ENCODE data around the gene BRD9. TPM values are rescaled to one million over a fixed set of nuclear protein-coding genes. Genes with fewer than 3 reads are reported as not detected.

Gene BRD9
- polyA plus RNA-seq, 1 donor (not counting 4 experiments of a cell fraction or from before 2014, with no cell fraction given), result 10.1 TPM

GRCh38 chr5:876398-877365, 15.9 kb downstream of the BRD9 start:
- H3K9ac ChIP-seq (ENCODE audit: control insufficient read depth, extremely low read depth, insufficient read depth, low read length), result no peak overlapping the region
- no peak for DNase-seq (ENCODE audit: low read depth, low spot score)
- H2AFZ ChIP-seq (ENCODE audit: control insufficient read depth, low read length), result no peak overlapping the region
- no peaks in the 10 kb centered on the region for H3K27me3 ChIP-seq (ENCODE audit: control insufficient read depth, extremely low read depth, insufficient read depth, low read length)
- TF ChIP-seq CTCF (optimal IDR thresholded peaks at IDR 0.05 in 1 of 3, IDR thresholded peaks at IDR 0.05 in 1 of 3, conservative IDR thresholded peaks at IDR 0.05 in 1 of 3; ENCODE audit: extremely low read depth in 1 of 3, insufficient read depth in 2 of 3, low read length in 3 of 3), result no peak
- TF ChIP-seq EZH2 (IDR thresholded peaks at IDR 0.05; ENCODE audit: low read length), result no peak
- FAIRE-seq, result no peak
- dilution Hi-C loops (cut with MboI; ENCODE audit: extremely low pct_ligation_motif_present, low sequenced_read_pairs), result no loop called here
- H3K36me3 ChIP-seq (ENCODE audit: control insufficient read depth in 2 of 2, extremely low read depth in 1 of 2, insufficient read depth in 2 of 2, low read length in 2 of 2), result peaks cover 24 to 32% of the 10 kb centered on the region in 2 experiments
- no peak overlapping the region for H3K27ac ChIP-seq (ENCODE audit: control insufficient read depth, insufficient read depth, low read length)
- H3K9me3 ChIP-seq (ENCODE audit: control insufficient read depth, low read depth, low read length), result no peaks in the 10 kb centered on the region
- no peak overlapping the region for H3K4me2 ChIP-seq (ENCODE audit: control insufficient read depth, extremely low read depth, insufficient read depth, low read depth, low read length)
- peaks cover 3% of the 10 kb centered on the region for H4K20me1 ChIP-seq (ENCODE audit: control insufficient read depth, extremely low read depth, insufficient read depth, low read length)
- no peaks in the 10 kb centered on the region for H3K4me1 ChIP-seq (ENCODE audit: control insufficient read depth, extremely low read depth, insufficient read depth, low read length)
- no peak overlapping the region for H3K4me3 ChIP-seq (ENCODE audit: control insufficient read depth in 2 of 3, extremely low read depth in 1 of 3, insufficient read depth in 2 of 3, low read depth in 1 of 3, low read length in 3 of 3)
- peaks cover 3% of the 10 kb centered on the region for H3K79me2 ChIP-seq (ENCODE audit: control insufficient read depth, insufficient read depth, low read length)
- H3K9me1 ChIP-seq (ENCODE audit: control insufficient read depth, extremely low read depth, insufficient read depth, low read length), result no peaks in the 10 kb centered on the region

- no peak for FAIRE-seq
- H3K4me3 ChIP-seq (ENCODE audit: control insufficient read depth in 2 of 3, extremely low read depth in 1 of 3, insufficient read depth in 2 of 3, low read depth in 1 of 3, low read length in 3 of 3), result no peak overlapping the region
- no peak overlapping the region for H3K4me2 ChIP-seq (ENCODE audit: control insufficient read depth, extremely low read depth, insufficient read depth, low read depth, low read length)
- dilution Hi-C loops (cut with MboI; ENCODE audit: extremely low pct_ligation_motif_present, low sequenced_read_pairs), result no loop called here
- no peaks in the 10 kb centered on the region for H3K4me1 ChIP-seq (ENCODE audit: control insufficient read depth, extremely low read depth, insufficient read depth, low read length)
- H3K27me3 ChIP-seq (ENCODE audit: control insufficient read depth, extremely low read depth, insufficient read depth, low read length), result no peaks in the 10 kb centered on the region
- H3K27ac ChIP-seq (ENCODE audit: control insufficient read depth, insufficient read depth, low read length), result no peak overlapping the region
- H3K9me3 ChIP-seq (ENCODE audit: control insufficient read depth, low read depth, low read length), result no peaks in the 10 kb centered on the region
- no peaks in the 10 kb centered on the region for H3K9me1 ChIP-seq (ENCODE audit: control insufficient read depth, extremely low read depth, insufficient read depth, low read length)
- peaks cover 3% of the 10 kb centered on the region for H4K20me1 ChIP-seq (ENCODE audit: control insufficient read depth, extremely low read depth, insufficient read depth, low read length)
- no peak overlapping the region for H2AFZ ChIP-seq (ENCODE audit: control insufficient read depth, low read length)
- no peaks in the 10 kb centered on the region for H3K79me2 ChIP-seq (ENCODE audit: control insufficient read depth, insufficient read depth, low read length)
- no peak overlapping the region for H3K9ac ChIP-seq (ENCODE audit: control insufficient read depth, extremely low read depth, insufficient read depth, low read length)
- DNase-seq (ENCODE audit: low read depth, low spot score), result no peak
- peaks cover 24 to 35% of the 10 kb centered on the region in 2 experiments for H3K36me3 ChIP-seq (ENCODE audit: control insufficient read depth in 2 of 2, extremely low read depth in 1 of 2, insufficient read depth in 2 of 2, low read length in 2 of 2)
- TF ChIP-seq CTCF (optimal IDR thresholded peaks at IDR 0.05 in 1 of 3, IDR thresholded peaks at IDR 0.05 in 1 of 3, conservative IDR thresholded peaks at IDR 0.05 in 1 of 3; ENCODE audit: extremely low read depth in 1 of 3, insufficient read depth in 2 of 3, low read length in 3 of 3), result no peak
- TF ChIP-seq EZH2 (IDR thresholded peaks at IDR 0.05; ENCODE audit: low read length), result no peak
Observed at GRCh38 chr5:875931-876330, 16.7 kb downstream of the BRD9 start.
